ENCODE results near the gene OR51I2.

The OR51I2 gene

GRCh38 chr11:5423131-5423530 lies 26.0 kb upstream of the OR51I2 start:
- no peak overlapping the region for H3K4ac ChIP-seq (ENCODE audit: low read depth in 1 of 2, low read length in 2 of 2)
- no peak overlapping the region for H3K9ac ChIP-seq (ENCODE audit: low read length)
- H3K4me3 ChIP-seq (ENCODE audit: insufficient read depth in 1 of 2, low read depth in 1 of 2, low read length in 2 of 2), result no peak overlapping the region
- no peaks in the 10 kb centered on the region for H3K36me3 ChIP-seq (ENCODE audit: control insufficient read depth in 1 of 2, insufficient read depth in 2 of 2, low read depth in 1 of 2, low read length in 2 of 2)
- no peaks in the 10 kb centered on the region for H3K4me1 ChIP-seq (ENCODE audit: control insufficient read depth, insufficient read depth, low read depth, low read length)
- DNase-seq, result no peak
- H2BK12ac ChIP-seq (ENCODE audit: low read length in 2 of 2), result no peak overlapping the region
- no peak overlapping the region for H2BK5ac ChIP-seq (ENCODE audit: low read depth, low read length, poor library complexity, severe bottlenecking)
- H4K91ac ChIP-seq (ENCODE audit: low read length), result no peak overlapping the region
- H3K27me3 ChIP-seq (ENCODE audit: control insufficient read depth in 1 of 2, insufficient read depth in 1 of 2, low read length in 2 of 2), result no peaks in the 10 kb centered on the region
- H2AK5ac ChIP-seq (ENCODE audit: low read length, severe bottlenecking), result no peak overlapping the region
- no peak overlapping the region for H3K14ac ChIP-seq (ENCODE audit: low read length in 2 of 2)
- H2AFZ ChIP-seq (ENCODE audit: low read depth, low read length), result no peak overlapping the region
- no peaks in the 10 kb centered on the region for H3K79me1 ChIP-seq (replicated peaks; ENCODE audit: low read length, poor library complexity, severe bottlenecking)
- H3K27ac ChIP-seq (ENCODE audit: low read length, poor library complexity, severe bottlenecking), result no peak overlapping the region
- no peak overlapping the region for H3K4me2 ChIP-seq (ENCODE audit: low read length, poor library complexity, severe bottlenecking)
- no peak overlapping the region for H4K8ac ChIP-seq (ENCODE audit: low read length)
- no peak overlapping the region for H2BK15ac ChIP-seq (ENCODE audit: low read depth, poor library complexity, severe bottlenecking)
- WGBS, result 88% methylated on average over 3 of the region's 3 CpGs
- no peak overlapping the region for H3K23ac ChIP-seq (ENCODE audit: low read length in 2 of 2)
- H3K9me3 ChIP-seq (ENCODE audit: control insufficient read depth, low read length), result peaks cover 3% of the 10 kb centered on the region
- H2BK120ac ChIP-seq (ENCODE audit: low read depth, low read length), result no peak overlapping the region
- H3K18ac ChIP-seq (ENCODE audit: low read depth in 1 of 2, low read length in 2 of 2), result no peak overlapping the region

DNA sequence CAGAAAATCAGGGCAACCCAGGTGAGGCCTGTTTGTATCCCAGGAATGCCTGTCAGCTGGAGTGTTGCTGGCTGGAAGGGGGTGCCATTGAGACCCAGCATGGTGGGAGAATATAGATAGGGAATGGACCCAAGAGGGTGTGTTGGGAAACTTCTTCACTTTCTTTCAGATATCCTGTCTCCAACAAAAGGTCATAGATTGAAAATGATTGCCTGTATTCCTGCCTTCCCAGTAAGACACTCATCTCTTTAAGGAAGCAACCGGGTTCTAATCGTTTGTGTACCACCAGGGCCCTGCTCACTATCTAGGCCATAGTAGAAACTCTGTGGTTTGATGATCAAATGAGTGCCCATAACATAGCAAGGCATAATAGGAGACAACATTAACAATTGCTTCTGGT lies 7.7 kb upstream of the OR51I2 start, which contains the start of gene OR51I1:
Gene OR51I1, minus strand, starts transcription at position 101 of the 400 bp plus-strand sequence. Its CDS starts 0 bp downstream, at position 101.
- no peak within 1 kb of the TSS for H2BK5ac ChIP-seq (ENCODE audit: low read depth, low read length, poor library complexity, severe bottlenecking)
- no peak within 1 kb of the TSS for H3K9ac ChIP-seq (ENCODE audit: low read length)
- no peak within 1 kb of the TSS for H3K4me3 ChIP-seq (ENCODE audit: insufficient read depth in 1 of 2, low read depth in 1 of 2, low read length in 2 of 2)
- H2BK12ac ChIP-seq (ENCODE audit: low read length in 2 of 2), result no peak within 1 kb of the TSS
- no peak within 1 kb of the TSS for H2AFZ ChIP-seq (ENCODE audit: low read depth, low read length)
- DNase-seq, result no peak
- no peaks in the 10 kb centered on the region for H3K9me3 ChIP-seq (ENCODE audit: control insufficient read depth, low read length)
- H2BK15ac ChIP-seq (ENCODE audit: low read depth, poor library complexity, severe bottlenecking), result no peak within 1 kb of the TSS
- H3K4ac ChIP-seq (ENCODE audit: low read depth in 1 of 2, low read length in 2 of 2), result no peak within 1 kb of the TSS
- no peak within 1 kb of the TSS for H4K91ac ChIP-seq (ENCODE audit: low read length)
- no peaks in the 10 kb centered on the region for H3K27me3 ChIP-seq (ENCODE audit: control insufficient read depth in 1 of 2, insufficient read depth in 1 of 2, low read length in 2 of 2)
- no peak within 1 kb of the TSS for H3K4me2 ChIP-seq (ENCODE audit: low read length, poor library complexity, severe bottlenecking)
- H3K4me1 ChIP-seq (ENCODE audit: control insufficient read depth, insufficient read depth, low read depth, low read length), result no peaks in the 10 kb centered on the region
- no CpG with 5 or more reads among the region's 2 CpGs for WGBS
- no peak within 1 kb of the TSS for H3K27ac ChIP-seq (ENCODE audit: low read length, poor library complexity, severe bottlenecking)
- H3K79me1 ChIP-seq (replicated peaks; ENCODE audit: low read length, poor library complexity, severe bottlenecking), result no peaks in the 10 kb centered on the region
- no peaks in the 10 kb centered on the region for H3K36me3 ChIP-seq (ENCODE audit: control insufficient read depth in 1 of 2, insufficient read depth in 2 of 2, low read depth in 1 of 2, low read length in 2 of 2)
- H2BK120ac ChIP-seq (ENCODE audit: low read depth, low read length), result no peak within 1 kb of the TSS
- no peak within 1 kb of the TSS for H2AK5ac ChIP-seq (ENCODE audit: low read length, severe bottlenecking)
- H3K23ac ChIP-seq (ENCODE audit: low read length in 2 of 2), result no peak within 1 kb of the TSS
- no peak within 1 kb of the TSS for H4K8ac ChIP-seq (ENCODE audit: low read length)
- no peak within 1 kb of the TSS for H3K14ac ChIP-seq (ENCODE audit: low read length in 2 of 2)
- no peak within 1 kb of the TSS for H3K18ac ChIP-seq (ENCODE audit: low read depth in 1 of 2, low read length in 2 of 2)

- Histone ChIP-seq H3K9me3 (ENCODE audit: control insufficient read depth, low read length) (no peaks in the 10 kb centered on the region), H3K4ac (ENCODE audit: low read depth in 1 of 2, low read length in 2 of 2) (no peak overlapping the region), H2AFZ (ENCODE audit: low read depth, low read length) (no peak overlapping the region), H3K23ac (ENCODE audit: low read length in 2 of 2) (no peak overlapping the region), H2AK5ac (ENCODE audit: low read length, severe bottlenecking) (no peak overlapping the region), H2BK5ac (ENCODE audit: low read depth, low read length, poor library complexity, severe bottlenecking) (no peak overlapping the region), H4K91ac (ENCODE audit: low read length) (no peak overlapping the region), H3K27me3 (ENCODE audit: control insufficient read depth in 1 of 2, insufficient read depth in 1 of 2, low read length in 2 of 2) (peaks cover 0 to 3% of the 10 kb centered on the region in 2 experiments), H3K4me1 (ENCODE audit: control insufficient read depth, insufficient read depth, low read depth, low read length) (no peaks in the 10 kb centered on the region), H3K4me2 (ENCODE audit: low read length, poor library complexity, severe bottlenecking) (no peak overlapping the region), H3K4me3 (ENCODE audit: insufficient read depth in 1 of 2, low read depth in 1 of 2, low read length in 2 of 2) (no peak overlapping the region), H3K18ac (ENCODE audit: low read depth in 1 of 2, low read length in 2 of 2) (no peak overlapping the region), H3K36me3 (ENCODE audit: control insufficient read depth in 1 of 2, insufficient read depth in 2 of 2, low read depth in 1 of 2, low read length in 2 of 2) (no peaks in the 10 kb centered on the region), H3K14ac (ENCODE audit: low read length in 2 of 2) (no peak overlapping the region), H2BK12ac (ENCODE audit: low read length in 2 of 2) (no peak overlapping the region), H2BK15ac (ENCODE audit: low read depth, poor library complexity, severe bottlenecking) (no peak overlapping the region), H4K8ac (ENCODE audit: low read length) (no peak overlapping the region), H3K27ac (ENCODE audit: low read length, poor library complexity, severe bottlenecking) (no peak overlapping the region), H3K9ac (ENCODE audit: low read length) (no peak overlapping the region), H2BK120ac (ENCODE audit: low read depth, low read length) (no peak overlapping the region), H3K79me1 (replicated peaks; ENCODE audit: low read length, poor library complexity, severe bottlenecking) (no peaks in the 10 kb centered on the region)
- no peak for DNase-seq
- 55% methylated on average over 1 of the region's 2 CpGs for WGBS
Observed at GRCh38 chr11:5443835-5444393, 5.2 kb upstream of the OR51I2 start.

- no peak overlapping the region for H2BK5ac ChIP-seq (ENCODE audit: low read depth, low read length, poor library complexity, severe bottlenecking)
- H3K36me3 ChIP-seq (ENCODE audit: control insufficient read depth in 1 of 2, insufficient read depth in 2 of 2, low read depth in 1 of 2, low read length in 2 of 2), result no peaks in the 10 kb centered on the region
- no peak overlapping the region for H4K91ac ChIP-seq (ENCODE audit: low read length)
- DNase-seq, result no peak
- no peak overlapping the region for H2AK5ac ChIP-seq (ENCODE audit: low read length, severe bottlenecking)
- H2BK12ac ChIP-seq (ENCODE audit: low read length in 2 of 2), result no peak overlapping the region
- no peak overlapping the region for H3K14ac ChIP-seq (ENCODE audit: low read length in 2 of 2)
- 73% methylated on average over 3 of the region's 4 CpGs for WGBS
- H3K27ac ChIP-seq (ENCODE audit: low read length, poor library complexity, severe bottlenecking), result no peak overlapping the region
- no peak overlapping the region for H2AFZ ChIP-seq (ENCODE audit: low read depth, low read length)
- H3K9me3 ChIP-seq (ENCODE audit: control insufficient read depth, low read length), result no peaks in the 10 kb centered on the region
- H3K27me3 ChIP-seq (ENCODE audit: control insufficient read depth in 1 of 2, insufficient read depth in 1 of 2, low read length in 2 of 2), result peaks cover 0 to 3% of the 10 kb centered on the region in 2 experiments
- H4K8ac ChIP-seq (ENCODE audit: low read length), result no peak overlapping the region
- no peak overlapping the region for H2BK120ac ChIP-seq (ENCODE audit: low read depth, low read length)
- no peak overlapping the region for H3K4ac ChIP-seq (ENCODE audit: low read depth in 1 of 2, low read length in 2 of 2)
- H3K4me1 ChIP-seq (ENCODE audit: control insufficient read depth, insufficient read depth, low read depth, low read length), result no peaks in the 10 kb centered on the region
- H3K4me3 ChIP-seq (ENCODE audit: insufficient read depth in 1 of 2, low read depth in 1 of 2, low read length in 2 of 2), result no peak overlapping the region
- H3K18ac ChIP-seq (ENCODE audit: low read depth in 1 of 2, low read length in 2 of 2), result no peak overlapping the region
- H2BK15ac ChIP-seq (ENCODE audit: low read depth, poor library complexity, severe bottlenecking), result no peak overlapping the region
- no peaks in the 10 kb centered on the region for H3K79me1 ChIP-seq (replicated peaks; ENCODE audit: low read length, poor library complexity, severe bottlenecking)
- no peak overlapping the region for H3K23ac ChIP-seq (ENCODE audit: low read length in 2 of 2)
- H3K4me2 ChIP-seq (ENCODE audit: low read length, poor library complexity, severe bottlenecking), result no peak overlapping the region
- no peak overlapping the region for H3K9ac ChIP-seq (ENCODE audit: low read length)
Observed at GRCh38 chr11:5449432-5449831, 309 bp downstream of the OR51I2 start.
